K562 (cell line): ENCODE measurements around the gene HELLS. TPM values are rescaled to one million over a fixed set of nuclear protein-coding genes. Genes with fewer than 3 reads are reported as not detected.

Experiments
- ATAC-seq: fragments of 200-7000 bp; cut with Tn5 transposase; 3 replicates; pipeline ENCODE4 v1.9.1; 2020; ENCODE audit warnings: moderate library complexity
- BruUV-seq: library from RNA; stranded (reverse); fragments of 400-500 nt; replicated peaks from 2 replicates; lab custom pipeline; 2021; lab: Mats Ljungman, UMichigan
- CTCF ChIA-PET: fragments of 300-600 bp; formaldehyde crosslinking; extraction: SDS; loops from one replicate; lab custom pipeline; 2021; ENCODE audit warnings: low intra/inter-chr PET ratio; lab: Yijun Ruan, JAX
- POLR2A ChIA-PET: fragments of 300-600, 350-650 bp; sonication (Branson Sonifier 250); formaldehyde crosslinking; extraction: SDS; loops from one replicate; lab custom pipeline; 2021; ENCODE audit warnings: antibody characterized with exemption, inconsistent platforms; lab: Yijun Ruan, JAX
- DNase-seq, 4 experiments: peaks; one replicate each; pipeline versions ENCODE4 v3.0.0 to v3.0.0-alpha.2; 2011 to 2018; ENCODE audit warnings: low spot score in 3 of 4, mixed read lengths in 3 of 4; ENCODE audit errors: extremely low read depth in 1 of 4
- FAIRE-seq: peaks from 2 replicates; lab custom pipeline; 2011; peaks lifted over from hg19 to GRCh38; lab: Jason Lieb, UNC
- H2AFZ ChIP-seq: 2 replicates; pipeline ENCODE4 v1.6.0; 2011; ENCODE audit warnings: low read depth, low read length, control low read depth, inconsistent platforms
- H3K27ac ChIP-seq: fragments of 200-600 bp; 3 replicates; pipeline ENCODE4 v1.8.0; 2011; ENCODE audit warnings: low read depth, mild to moderate bottlenecking, control low read depth, inconsistent platforms, low read length, moderate library complexity, mixed read lengths; ENCODE audit errors: extremely low read depth
- H3K27me3 ChIP-seq, 2 experiments: fragments of 300-600 bp in 1 of 2; 2 replicates in 1 of 2; 3 replicates in 1 of 2; pipeline versions ENCODE4 v1.6.0 to v1.8.0; 2011; ENCODE audit warnings: inconsistent platforms in 2 of 2, low read length in 2 of 2, mild to moderate bottlenecking in 1 of 2, mixed read lengths in 1 of 2, moderate library complexity in 1 of 2; ENCODE audit not compliant: control insufficient read depth in 2 of 2, insufficient read depth in 2 of 2
- H3K36me3 ChIP-seq: fragments of 300-600 bp; 3 replicates; pipeline ENCODE4 v1.8.0; 2011; ENCODE audit warnings: mild to moderate bottlenecking, low read length, inconsistent platforms; ENCODE audit not compliant: control insufficient read depth, insufficient read depth
- H3K4me1 ChIP-seq, 2 experiments: fragments of 200-600 bp in 1 of 2; replicated peaks in 1 of 2; 2 replicates in 1 of 2; 3 replicates in 1 of 2; pipeline versions ENCODE4 v1.5.1 to v1.8.0; 2011; ENCODE audit warnings: inconsistent platforms in 2 of 2, low read length in 2 of 2, mild to moderate bottlenecking in 1 of 2, mixed read lengths in 1 of 2, moderate library complexity in 1 of 2; ENCODE audit not compliant: control insufficient read depth in 2 of 2, insufficient read depth in 2 of 2
- H3K4me2 ChIP-seq: 2 replicates; pipeline ENCODE4 v1.6.1; 2011; ENCODE audit warnings: low read length, control low read depth, inconsistent platforms, mixed read lengths; ENCODE audit not compliant: insufficient read depth
- H3K4me3 ChIP-seq: fragments of 200-600 bp; sonication (generic), shearing (Covaris generic); 2 replicates; pipeline ENCODE4 v1.5.1; 2016; ENCODE audit warnings: control low read depth, inconsistent platforms
- H3K79me2 ChIP-seq: fragments of 200-600 bp; 3 replicates; pipeline ENCODE4 v1.8.0; 2011; ENCODE audit warnings: low read length, inconsistent platforms; ENCODE audit not compliant: control insufficient read depth, insufficient read depth
- H3K9ac ChIP-seq, 2 experiments: 2 replicates each; pipeline versions ENCODE4 v1.6.0 to v1.6.1; 2011; ENCODE audit warnings: low read depth in 2 of 2, low read length in 2 of 2, control low read depth in 1 of 2, inconsistent platforms in 1 of 2, mild to moderate bottlenecking in 1 of 2, mixed read lengths in 1 of 2; ENCODE audit not compliant: insufficient read depth in 1 of 2
- H3K9me1 ChIP-seq: one replicate; pipeline ENCODE4 v1.6.0; 2011; ENCODE audit warnings: inconsistent platforms, mild to moderate bottlenecking, low read length, moderate library complexity; ENCODE audit not compliant: control insufficient read depth, insufficient read depth
- H3K9me3 ChIP-seq: replicated peaks from 2 replicates; pipeline ENCODE4 v1.5.1; 2011; ENCODE audit warnings: low read depth, low read length, inconsistent platforms; ENCODE audit not compliant: control insufficient read depth, insufficient read depth
- H4K20me1 ChIP-seq: replicated peaks from 2 replicates; pipeline ENCODE4 v1.6.1; 2011; ENCODE audit warnings: low read length, inconsistent platforms, mixed read lengths; ENCODE audit not compliant: control insufficient read depth, insufficient read depth
- GABPA ChIP-seq: fragments of 200-800 bp; sonication (Bioruptor generic); conservative IDR thresholded peaks from 2 replicates; pipeline ENCODE4 v1.6.1; 2016; ENCODE audit warnings: low read depth, missing genetic modification characterization, missing compliant biosample characterization
- GABPB1 ChIP-seq: sonication (generic); formaldehyde crosslinking; IDR thresholded peaks from 2 replicates; pipeline ENCODE4 v1.8.0; 2022; ENCODE audit warnings: mild to moderate bottlenecking, missing genetic modification reagents
- MXD1 ChIP-seq: fragments of 250-450 bp; sonication (Bioruptor Pico); IDR thresholded peaks from 2 replicates; pipeline ENCODE4 v1.8.0; 2021; ENCODE audit warnings: borderline replicate concordance, mild to moderate bottlenecking, moderate library complexity; ENCODE audit not compliant: poor library complexity, severe bottlenecking
- ZBTB12 ChIP-seq: fragments of 250-450 bp; sonication (Bioruptor Pico); IDR thresholded peaks from 2 replicates; pipeline ENCODE4 v1.4.0; 2020
- ZFPM2 ChIP-seq: fragments of 250-450 bp; sonication (Bioruptor Pico); IDR thresholded peaks from 2 replicates; pipeline ENCODE4 v1.5.1; 2022; ENCODE audit warnings: mild to moderate bottlenecking
- WGBS: fragments of 100-300 bp; shearing (Covaris generic); methylation state at CpG from one replicate; pipeline ENCODE4 v1.1.6; 2016; ENCODE audit warnings: low coverage, mixed read lengths; ENCODE audit not compliant: insufficient coverage; ENCODE audit errors: missing lambda C conversion rate; 5-methylcytosine and 5-hydroxymethylcytosine counted together
- in situ Hi-C: fragments of 300-500 bp; cut with MboI; formaldehyde crosslinking; loops from 4 replicates; pipeline ENCODE4 v1.15.0; 2018; ENCODE audit warnings: inconsistent platforms, mixed read lengths
- intact Hi-C: fragments of 100-400 bp; cut with micrococcal nuclease; formaldehyde crosslinking; loops from 2 replicates; pipeline ENCODE4 v1.14.2; 2022
- polyA plus RNA-seq, 8 experiments: library from polyadenylated mRNA; depleted of rRNA in 4 of 8; stranded (reverse) in 5 of 8; unstranded in 3 of 8; fragments of >200 nt; fragmentation: Nextera tagmentation in 2 of 8; fragmentation: Illumina TruSeq in 1 of 8; extraction: Ambion mirVana in 2 of 8; extraction: Trizol in 1 of 8; gene quantifications; 2 replicates each; pipeline versions ENCODE4 v1.2.1 to v1.2.3, GENCODE V29; 2011 to 2014; ENCODE audit warnings: inconsistent platforms in 1 of 8, missing spikeins in 1 of 8
- total RNA-seq, 7 experiments: library from RNA; depleted of rRNA in 6 of 7; stranded (reverse); fragments of >200 nt in 6 of 7; fragmentation: Illumina TruSeq in 2 of 7; extraction: Trizol in 2 of 7; gene quantifications; 2 replicates each; pipeline versions ENCODE4 v1.2.1 to v1.2.3, GENCODE V29; 2011 to 2021; ENCODE audit warnings: low replicate concordance in 1 of 7
- TF ChIP-seq, protein P1 (sequence below): sonication (generic); formaldehyde crosslinking; IDR thresholded peaks from 2 replicates; pipeline ENCODE4 v1.8.0; 2022; ENCODE audit warnings: mild to moderate bottlenecking, low read depth, missing genetic modification reagents

The HELLS gene
- total and polyA plus RNA-seq, 9 of the 15 experiments (the other 6 are each of a cell fraction or from before 2014, with no cell fraction given), result 8.8 to 52.1 (median 24.7) TPM

- TF ChIP-seq ZFPM2 (CRISPR knock-in tag) (no peak), MXD1 (CRISPR knock-in tag) (no peak)
Observed at GRCh38 chr10:94583124-94583523, 37.5 kb downstream of the HELLS start (continued).

DNA sequence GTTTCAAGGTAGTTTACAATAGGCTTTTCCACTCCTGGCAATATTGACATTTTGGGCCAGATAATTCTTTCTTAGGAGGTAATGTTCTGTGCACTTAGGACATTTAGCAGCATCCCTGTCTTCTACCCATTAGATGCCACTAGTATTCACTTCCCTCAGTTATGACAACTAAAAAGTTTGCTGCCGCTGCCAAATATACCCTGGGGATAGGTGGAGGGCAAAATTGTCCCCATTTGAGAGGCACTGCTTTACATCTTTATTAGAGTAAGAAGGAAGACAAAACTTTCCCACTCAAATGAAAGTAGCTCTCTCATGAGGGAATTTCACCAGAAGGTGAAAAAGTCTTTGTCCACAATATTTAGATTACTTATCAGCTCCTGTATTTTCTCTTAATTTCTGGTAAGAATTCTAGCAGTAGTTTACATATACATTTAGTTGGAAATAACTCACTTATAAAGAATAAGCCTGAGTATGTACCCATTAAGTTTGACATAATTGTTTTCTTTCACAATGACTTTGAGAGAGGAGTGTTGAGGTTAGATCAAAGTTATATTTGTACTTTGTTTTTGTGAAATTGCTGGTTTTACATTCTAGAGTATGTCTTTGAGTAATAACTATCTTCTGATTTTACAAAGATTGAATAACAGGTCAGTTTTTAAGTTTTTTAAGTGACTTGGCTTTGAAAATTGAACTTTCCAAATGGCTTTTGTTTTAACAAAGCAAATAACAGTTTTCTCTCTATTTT is 46.0 kb downstream of the HELLS start:
- FAIRE-seq, result no peak
- intact Hi-C loops, result no loop called here

More for the DNA sequence above, 46.0 kb downstream of the HELLS start:
- no peaks in the 10 kb centered on the region for H3K27me3 ChIP-seq
- 100% methylated on average over 1 of the region's 1 CpG for WGBS
- no peak overlapping the region for H3K4me3 ChIP-seq
- no peak overlapping the region for H2AFZ ChIP-seq
- no peak for DNase-seq
- no peak overlapping the region for H3K4me2 ChIP-seq
- no TSS peak for BruUV-seq
- H3K27ac ChIP-seq, result no peak overlapping the region
- no peaks in the 10 kb centered on the region for H4K20me1 ChIP-seq
- ChIA-PET POLR2A (no interaction called here), CTCF (no interaction called here)
- ATAC-seq, result no peak
- TF ChIP-seq GABPB1 (CRISPR knock-in tag) (no peak), GABPA (no peak), ZBTB12 (CRISPR knock-in tag) (no peak)
- TF ChIP-seq, protein P1, sequence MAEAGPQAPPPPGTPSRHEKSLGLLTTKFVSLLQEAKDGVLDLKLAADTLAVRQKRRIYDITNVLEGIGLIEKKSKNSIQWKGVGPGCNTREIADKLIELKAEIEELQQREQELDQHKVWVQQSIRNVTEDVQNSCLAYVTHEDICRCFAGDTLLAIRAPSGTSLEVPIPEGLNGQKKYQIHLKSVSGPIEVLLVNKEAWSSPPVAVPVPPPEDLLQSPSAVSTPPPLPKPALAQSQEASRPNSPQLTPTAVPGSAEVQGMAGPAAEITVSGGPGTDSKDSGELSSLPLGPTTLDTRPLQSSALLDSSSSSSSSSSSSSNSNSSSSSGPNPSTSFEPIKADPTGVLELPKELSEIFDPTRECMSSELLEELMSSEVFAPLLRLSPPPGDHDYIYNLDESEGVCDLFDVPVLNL (CRISPR knock-in tag), result no peak
- peaks cover 70% of the 10 kb centered on the region; the same call in 2 of the 3 replicates for H3K36me3 ChIP-seq
- in situ Hi-C loops, result no loop called here
- no peaks in the 10 kb centered on the region for H3K9me3 ChIP-seq
- H3K9ac ChIP-seq, result no peak overlapping the region
- H3K79me2 ChIP-seq, result no peaks in the 10 kb centered on the region
- no peaks in the 10 kb centered on the region for H3K4me1 ChIP-seq
- no peaks in the 10 kb centered on the region for H3K9me1 ChIP-seq
